ENCODE data around the gene GLB1L2. TPM values are rescaled to one million over a fixed set of nuclear protein-coding genes. Genes with fewer than 3 reads are reported as not detected.
"Not testable (repeated sequence)": the region's sequence is repeated elsewhere in the genome, so short reads cannot be mapped to it uniquely, and the experiment has no call there.

Gene GLB1L2
- total and polyA plus RNA-seq, 8 donors, result 4.1 to 11.9 (median 5.1) TPM

GRCh38 chr11:134343646-134344045 is 11.9 kb downstream of the GLB1L2 start:
- no peaks in the 10 kb centered on the region for H3K36me3 ChIP-seq
- ATAC-seq (no peak), DNase-seq (no peak)
- intact Hi-C loops (cut with DNase I), result no loop called here
- no peak for TF ChIP-seq CTCF (IDR thresholded peaks at IDR 0.05)
- H3K27me3 ChIP-seq, result peaks cover 0 to 12% of the 10 kb centered on the region in 2 donors
- no peaks in the 10 kb centered on the region for H3K4me1 ChIP-seq
- H3K4me3 ChIP-seq, result no peak overlapping the region
- no peaks in the 10 kb centered on the region for H3K9me3 ChIP-seq
- no peak overlapping the region for H3K27ac ChIP-seq

- ATAC-seq; H3K9me3 ChIP-seq; intact Hi-C loops (cut with DNase I): not testable (repeated sequence)
These were observed 12.9 kb downstream of the GLB1L2 start for GRCh38 chr11:134344497-134345236.

GRCh38 chr11:134345237-134345550 is 13.4 kb downstream of the GLB1L2 start:
- H3K27ac ChIP-seq, result no peak overlapping the region
- peaks cover 0 to 12% of the 10 kb centered on the region in 2 donors for H3K27me3 ChIP-seq
- intact Hi-C loops (cut with DNase I), result no loop called here
- no peaks in the 10 kb centered on the region for H3K36me3 ChIP-seq
- DNase-seq (no peak), ATAC-seq (no peak)
- TF ChIP-seq CTCF (IDR thresholded peaks at IDR 0.05), result no peak
- H3K4me1 ChIP-seq, result no peaks in the 10 kb centered on the region
- no peaks in the 10 kb centered on the region for H3K9me3 ChIP-seq
- H3K4me3 ChIP-seq, result no peak overlapping the region

More at GRCh38 chr11:134344497-134345236, 12.9 kb downstream of the GLB1L2 start:
- DNase-seq, H3K36me3 ChIP-seq, H3K27ac ChIP-seq, H3K4me1 ChIP-seq, H3K4me3 ChIP-seq: not testable (repeated sequence)
- H3K27me3 ChIP-seq, result peaks cover 0 to 12% of the 10 kb centered on the region in 2 donors

GRCh38 chr11:134346101-134346975 is 14.6 kb downstream of the GLB1L2 start:
- intact Hi-C loops (cut with DNase I), result no loop called here
- no peak for TF ChIP-seq CTCF (IDR thresholded peaks at IDR 0.05)
- Histone ChIP-seq H3K9me3 (no peaks in the 10 kb centered on the region), H3K36me3 (no peaks in the 10 kb centered on the region), H3K4me1 (no peaks in the 10 kb centered on the region), H3K4me3 (no peak overlapping the region), H3K27ac (no peak overlapping the region), H3K27me3 (peaks cover 0 to 12% of the 10 kb centered on the region in 2 donors)
- no peak for ATAC-seq
- DNase-seq, result no peak

- no peak for TF ChIP-seq CTCF (IDR thresholded peaks at IDR 0.05)
- intact Hi-C loops (cut with DNase I), result no loop called here
- ATAC-seq, result no peak
- Histone ChIP-seq H3K9me3 (no peaks in the 10 kb centered on the region), H3K27ac (no peak overlapping the region), H3K27me3 (peaks cover 0 to 7% of the 10 kb centered on the region in 2 donors), H3K4me3 (no peak overlapping the region), H3K4me1 (no peaks in the 10 kb centered on the region), H3K36me3 (no peaks in the 10 kb centered on the region)
- DNase-seq, result no peak
These were observed 15.2 kb downstream of the GLB1L2 start for GRCh38 chr11:134346976-134347350.
